ENCODE results near the gene LRRC4.

Gene LRRC4

DNA sequence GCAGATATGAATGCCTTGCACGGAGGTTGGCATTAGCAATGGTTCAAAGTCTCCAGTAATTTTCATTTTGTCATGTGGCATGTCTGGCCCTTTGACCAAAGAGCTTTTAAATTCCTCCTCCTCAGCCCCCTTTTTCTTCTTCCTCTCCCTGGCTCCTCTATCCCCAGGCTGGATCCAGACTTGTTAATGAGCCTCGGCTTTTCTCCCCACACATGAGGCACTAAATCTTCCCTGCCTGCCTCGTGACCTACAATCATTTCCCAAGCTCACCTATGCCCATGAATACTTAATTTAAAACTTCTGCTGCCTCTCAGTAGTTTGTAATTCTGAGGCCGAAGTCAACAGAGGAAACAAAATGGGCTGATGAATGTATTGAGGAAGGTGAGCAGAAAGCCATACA is 23.3 kb upstream of the LRRC4 start:
- no peak for TF ChIP-seq CTCF (IDR thresholded peaks at IDR 0.05; ENCODE audit: extremely low read depth, insufficient read depth, missing control alignments)
- no peak for DNase-seq (ENCODE audit: low spot score)
- in situ Hi-C loops (cut with MboI; ENCODE audit: low pct_unique_long_range_greater_than_20kb, low sequenced_read_pairs, unreplicated experiment): no loop called here

- DNase-seq (ENCODE audit: low spot score): no peak
- in situ Hi-C loops (cut with MboI; ENCODE audit: low pct_unique_long_range_greater_than_20kb, low sequenced_read_pairs, unreplicated experiment): no loop called here
- TF ChIP-seq CTCF (IDR thresholded peaks at IDR 0.05; ENCODE audit: extremely low read depth, insufficient read depth, missing control alignments): no peak
These were observed 22.8 kb upstream of the LRRC4 start for GRCh38 chr7:128053991-128054390.

DNA sequence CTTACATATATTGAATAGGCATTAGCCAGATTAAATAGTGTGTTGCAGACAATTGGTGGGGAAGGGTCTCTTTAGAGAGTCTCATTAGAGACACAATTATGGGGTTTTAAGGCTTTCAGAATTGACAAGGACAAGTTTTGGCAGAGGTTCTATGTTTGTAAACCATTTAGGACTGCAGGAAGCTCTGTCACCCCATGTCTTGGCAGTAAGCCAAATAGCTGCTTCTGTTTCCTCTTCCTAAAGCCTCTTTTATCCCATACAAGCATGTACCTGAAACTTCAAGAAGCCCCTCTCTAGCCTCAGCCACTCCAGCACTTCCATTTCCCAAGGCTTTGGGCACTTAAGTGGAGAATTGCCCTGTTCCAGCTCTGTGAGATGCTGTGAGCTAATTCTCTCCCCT is 21.8 kb upstream of the LRRC4 start:
- no peak for DNase-seq (ENCODE audit: low spot score)
- in situ Hi-C loops (cut with MboI; ENCODE audit: low pct_unique_long_range_greater_than_20kb, low sequenced_read_pairs, unreplicated experiment): no loop called here
- TF ChIP-seq CTCF (IDR thresholded peaks at IDR 0.05; ENCODE audit: extremely low read depth, insufficient read depth, missing control alignments): no peak

DNA sequence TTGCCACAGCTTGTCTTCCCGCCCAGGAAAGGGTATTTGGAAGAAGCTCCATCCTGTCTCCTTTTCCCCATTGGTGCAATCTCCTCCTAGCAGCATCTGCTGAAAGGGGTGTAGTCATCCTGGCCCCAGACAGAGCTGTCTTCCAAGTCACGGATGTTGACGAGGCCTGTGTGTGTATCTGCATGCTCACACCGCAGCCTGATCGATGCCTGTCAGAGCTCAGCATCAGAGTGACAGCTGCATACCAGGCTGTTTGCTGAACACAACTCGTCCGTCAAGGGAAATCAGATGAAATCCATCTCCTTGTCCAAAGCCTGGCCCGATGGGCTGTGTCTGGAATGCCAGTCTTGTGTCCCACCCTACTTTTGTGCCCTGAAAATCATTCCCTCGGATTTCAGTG is 21.2 kb upstream of the LRRC4 start:
- DNase-seq (ENCODE audit: low spot score): no peak
- TF ChIP-seq CTCF (IDR thresholded peaks at IDR 0.05; ENCODE audit: extremely low read depth, insufficient read depth, missing control alignments): no peak
- in situ Hi-C loops (cut with MboI; ENCODE audit: low pct_unique_long_range_greater_than_20kb, low sequenced_read_pairs, unreplicated experiment): no loop called here

DNA sequence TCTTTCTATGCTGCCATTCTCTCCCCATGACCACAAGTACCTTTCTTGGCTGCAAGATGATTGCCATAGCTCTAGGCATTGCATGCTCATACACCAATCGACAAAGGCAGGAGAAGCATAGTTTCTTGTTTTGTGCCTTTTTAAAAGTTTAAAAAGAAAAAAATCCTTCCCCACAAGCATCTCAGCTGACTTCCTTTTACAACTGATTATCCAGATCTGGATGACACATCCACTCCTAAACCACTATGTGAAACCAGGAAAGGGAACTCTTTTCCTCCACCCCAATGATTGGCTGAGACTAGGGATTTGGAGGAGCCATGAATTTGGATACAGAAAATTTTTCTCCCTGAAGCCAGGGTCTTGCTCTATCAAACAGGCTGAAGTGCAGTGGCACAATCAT is 14.5 kb upstream of the LRRC4 start:
- TF ChIP-seq CTCF (IDR thresholded peaks at IDR 0.05; ENCODE audit: extremely low read depth, insufficient read depth, missing control alignments): no peak
- DNase-seq (ENCODE audit: low spot score): no peak
- in situ Hi-C loops (cut with MboI; ENCODE audit: low pct_unique_long_range_greater_than_20kb, low sequenced_read_pairs, unreplicated experiment): loop anchor here (25.0 kb wide), 1 partner anchor 333 kb away; no protein-coding TSS in a partner anchor

- DNase-seq (ENCODE audit: low spot score): no peak
- no peak for TF ChIP-seq CTCF (IDR thresholded peaks at IDR 0.05; ENCODE audit: extremely low read depth, insufficient read depth, missing control alignments)
- in situ Hi-C loops (cut with MboI; ENCODE audit: low pct_unique_long_range_greater_than_20kb, low sequenced_read_pairs, unreplicated experiment): loop anchor here (25.0 kb wide), 1 partner anchor 333 kb away; no protein-coding TSS in a partner anchor
These were observed 13.9 kb upstream of the LRRC4 start for GRCh38 chr7:128045158-128045557.

DNA sequence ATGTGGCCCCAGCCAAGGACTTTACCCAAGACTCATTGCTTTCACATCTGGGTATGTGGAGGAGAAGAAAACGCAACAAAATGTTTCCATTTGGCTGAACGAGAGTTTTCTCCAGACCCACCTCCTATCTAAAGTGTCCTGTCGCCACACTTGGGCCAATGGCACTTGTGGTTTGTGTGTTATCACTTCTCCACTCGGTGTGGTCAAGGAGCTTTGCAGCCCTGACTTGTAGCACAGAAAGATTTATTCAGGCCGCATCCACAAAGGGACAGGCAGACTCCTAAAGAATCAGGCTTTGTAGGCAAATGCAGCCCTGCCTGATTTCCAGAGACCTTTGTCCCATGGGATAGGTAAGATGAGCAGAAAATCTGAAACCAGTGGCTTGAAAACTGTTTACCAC is 12.8 kb upstream of the LRRC4 start:
- TF ChIP-seq CTCF (IDR thresholded peaks at IDR 0.05; ENCODE audit: extremely low read depth, insufficient read depth, missing control alignments): no peak
- no peak for DNase-seq (ENCODE audit: low spot score)
- in situ Hi-C loops (cut with MboI; ENCODE audit: low pct_unique_long_range_greater_than_20kb, low sequenced_read_pairs, unreplicated experiment): loop anchor here (25.0 kb wide), 1 partner anchor 332 kb away; no protein-coding TSS in a partner anchor

All from GM13977 (cell line).